ENCODE results near the gene MYOF.
A peak's percentile ranks its signal among the peaks of the same experiment; 100 is the strongest.
"Not testable (repeated sequence)": the region's sequence is repeated elsewhere in the genome, so short reads cannot be mapped to it uniquely, and the experiment has no call there.

MYOF gene

DNA sequence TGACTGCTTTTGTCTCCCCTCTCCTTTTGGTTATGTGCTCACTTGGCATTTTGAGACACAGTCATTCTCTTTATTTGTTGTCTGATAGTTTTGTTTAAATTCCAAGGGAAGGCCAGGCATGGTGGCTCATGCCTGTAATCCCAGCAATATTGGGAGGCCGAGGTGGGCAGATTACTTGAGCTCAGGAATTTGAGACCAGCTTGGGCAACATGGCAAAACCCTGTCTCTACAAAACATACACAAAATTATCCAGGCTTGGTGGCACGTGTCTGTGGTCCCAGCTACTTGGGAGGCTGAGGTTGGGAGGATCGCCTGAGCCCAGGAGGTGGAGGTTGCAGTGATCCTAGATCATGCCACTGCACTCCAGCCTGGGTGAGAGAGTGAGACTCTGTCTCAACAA is 167.5 kb downstream of the MYOF start:
- H3K4me3 ChIP-seq (ENCODE audit: low read depth, low read length); H3K36me3 ChIP-seq (ENCODE audit: control insufficient read depth, insufficient read depth, low read length); H3K9me3 ChIP-seq (ENCODE audit: control insufficient read depth, insufficient read depth, low read length); H3K27me3 ChIP-seq (ENCODE audit: control insufficient read depth, insufficient read depth, low read length); H3K27ac ChIP-seq (ENCODE audit: low read depth, low read length); H3K9ac ChIP-seq (ENCODE audit: low read depth, low read length); H3K4me1 ChIP-seq (ENCODE audit: control insufficient read depth, insufficient read depth, low read length): not testable (repeated sequence)

DNA sequence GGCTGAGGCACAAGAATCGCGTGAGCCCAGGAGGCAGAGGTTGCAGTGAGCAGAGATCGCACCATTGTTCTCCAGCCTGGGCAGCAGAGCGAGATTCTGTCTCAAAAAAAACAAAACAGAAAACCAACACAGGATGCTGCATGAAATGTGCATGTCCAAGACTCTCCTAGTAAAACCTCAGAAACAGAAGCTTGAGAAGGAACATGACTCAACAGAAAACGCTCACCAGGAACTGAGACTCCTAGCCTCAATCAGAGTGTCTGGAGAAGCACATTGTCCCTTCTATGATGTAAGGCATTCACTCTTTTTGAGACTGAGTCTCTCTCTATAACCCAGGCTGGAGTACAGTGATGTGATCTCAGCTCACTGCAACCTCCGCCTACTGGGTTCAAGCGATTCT is 168.3 kb downstream of the MYOF start:
- Histone ChIP-seq H3K4me1 (ENCODE audit: control insufficient read depth, insufficient read depth, low read length) (no peaks in the 10 kb centered on the region), H3K27ac (ENCODE audit: low read depth, low read length) (no peak overlapping the region), H3K9ac (ENCODE audit: low read depth, low read length) (no peak overlapping the region), H3K4me3 (ENCODE audit: low read depth, low read length) (no peak overlapping the region), H3K9me3 (ENCODE audit: control insufficient read depth, insufficient read depth, low read length) (no peaks in the 10 kb centered on the region), H3K27me3 (ENCODE audit: control insufficient read depth, insufficient read depth, low read length) (no peaks in the 10 kb centered on the region), H3K36me3 (ENCODE audit: control insufficient read depth, insufficient read depth, low read length) (no peaks in the 10 kb centered on the region)

DNA sequence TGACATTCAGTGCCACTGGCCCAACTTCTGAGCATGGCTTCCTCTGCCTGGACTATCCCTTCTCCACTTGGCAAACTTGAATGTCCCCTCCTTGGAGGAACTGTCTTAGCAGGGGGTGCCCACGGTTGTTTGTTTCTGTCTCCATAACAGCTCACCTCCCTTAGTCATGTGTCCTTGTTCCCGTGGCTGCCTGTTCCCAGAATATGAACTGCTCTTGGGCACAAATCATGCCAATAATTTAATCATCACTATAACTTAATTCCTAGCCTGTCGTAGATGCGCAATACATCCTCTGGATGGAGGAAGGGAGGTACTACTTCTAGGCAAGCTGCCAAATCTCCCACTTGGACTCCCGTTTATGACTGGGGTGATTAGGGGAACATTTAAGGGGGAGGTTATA is 173.1 kb downstream of the MYOF start:
- H3K27ac ChIP-seq (ENCODE audit: low read depth, low read length) = no peak overlapping the region
- no peaks in the 10 kb centered on the region for H3K27me3 ChIP-seq (ENCODE audit: control insufficient read depth, insufficient read depth, low read length)
- H3K4me1 ChIP-seq (ENCODE audit: control insufficient read depth, insufficient read depth, low read length) = no peaks in the 10 kb centered on the region
- no peak overlapping the region for H3K4me3 ChIP-seq (ENCODE audit: low read depth, low read length)
- no peaks in the 10 kb centered on the region for H3K36me3 ChIP-seq (ENCODE audit: control insufficient read depth, insufficient read depth, low read length)
- no peaks in the 10 kb centered on the region for H3K9me3 ChIP-seq (ENCODE audit: control insufficient read depth, insufficient read depth, low read length)
- H3K9ac ChIP-seq (ENCODE audit: low read depth, low read length) = no peak overlapping the region

DNA sequence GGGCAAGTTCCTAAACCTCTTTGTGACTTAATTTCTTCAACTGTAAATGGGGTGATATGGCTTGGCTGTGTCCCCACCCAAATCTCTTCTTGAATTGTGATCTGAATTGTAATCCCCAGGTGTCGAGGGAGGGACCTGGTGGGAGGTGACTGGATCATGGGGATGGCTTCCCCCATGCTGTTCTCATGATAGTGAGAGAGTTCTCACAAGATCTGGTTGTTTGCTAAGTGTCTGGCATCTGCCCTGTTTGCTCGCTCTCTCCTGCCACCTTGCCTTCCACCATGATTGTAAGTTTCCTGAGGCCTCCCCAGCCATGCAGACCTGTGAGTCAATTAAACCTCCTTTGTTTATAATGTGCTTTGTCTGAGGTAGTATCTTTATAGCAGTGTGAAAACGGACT is 177.0 kb downstream of the MYOF start:
- no peak overlapping the region for H3K4me3 ChIP-seq (ENCODE audit: low read depth, low read length)
- H3K27ac ChIP-seq (ENCODE audit: low read depth, low read length) = no peak overlapping the region
- peaks cover 5% of the 10 kb centered on the region for H3K4me1 ChIP-seq (ENCODE audit: control insufficient read depth, insufficient read depth, low read length)
- no peaks in the 10 kb centered on the region for H3K27me3 ChIP-seq (ENCODE audit: control insufficient read depth, insufficient read depth, low read length)
- H3K36me3 ChIP-seq (ENCODE audit: control insufficient read depth, insufficient read depth, low read length) = no peaks in the 10 kb centered on the region
- H3K9ac ChIP-seq (ENCODE audit: low read depth, low read length) = no peak overlapping the region
- H3K9me3 ChIP-seq (ENCODE audit: control insufficient read depth, insufficient read depth, low read length) = no peaks in the 10 kb centered on the region

DNA sequence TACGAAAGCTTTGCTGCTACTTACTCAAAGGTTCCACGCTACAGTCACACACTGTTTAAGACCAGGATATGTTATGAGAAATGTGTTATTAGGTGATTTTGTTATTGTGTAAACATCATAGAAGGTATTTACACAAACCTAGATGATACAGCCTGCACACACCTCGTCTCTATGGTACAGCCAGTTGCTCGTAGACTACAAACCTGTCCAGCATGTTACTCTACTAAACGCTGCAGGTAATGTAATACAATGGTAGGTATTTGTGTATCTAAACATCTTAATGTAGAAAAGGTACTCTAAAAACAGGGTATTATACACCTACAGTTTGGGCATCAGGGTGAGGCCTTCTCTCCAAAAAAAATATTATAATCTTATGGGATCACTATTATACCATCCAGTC is 181.2 kb downstream of the MYOF start:
- H3K4me3 ChIP-seq (ENCODE audit: low read depth, low read length) = no peak overlapping the region
- H3K27ac ChIP-seq (ENCODE audit: low read depth, low read length) = no peak overlapping the region
- no peak overlapping the region for H3K9ac ChIP-seq (ENCODE audit: low read depth, low read length)
- H3K36me3 ChIP-seq (ENCODE audit: control insufficient read depth, insufficient read depth, low read length) = no peaks in the 10 kb centered on the region
- H3K4me1 ChIP-seq (ENCODE audit: control insufficient read depth, insufficient read depth, low read length) = peaks cover 15% of the 10 kb centered on the region
- no peaks in the 10 kb centered on the region for H3K27me3 ChIP-seq (ENCODE audit: control insufficient read depth, insufficient read depth, low read length)
- H3K9me3 ChIP-seq (ENCODE audit: control insufficient read depth, insufficient read depth, low read length) = no peaks in the 10 kb centered on the region

DNA sequence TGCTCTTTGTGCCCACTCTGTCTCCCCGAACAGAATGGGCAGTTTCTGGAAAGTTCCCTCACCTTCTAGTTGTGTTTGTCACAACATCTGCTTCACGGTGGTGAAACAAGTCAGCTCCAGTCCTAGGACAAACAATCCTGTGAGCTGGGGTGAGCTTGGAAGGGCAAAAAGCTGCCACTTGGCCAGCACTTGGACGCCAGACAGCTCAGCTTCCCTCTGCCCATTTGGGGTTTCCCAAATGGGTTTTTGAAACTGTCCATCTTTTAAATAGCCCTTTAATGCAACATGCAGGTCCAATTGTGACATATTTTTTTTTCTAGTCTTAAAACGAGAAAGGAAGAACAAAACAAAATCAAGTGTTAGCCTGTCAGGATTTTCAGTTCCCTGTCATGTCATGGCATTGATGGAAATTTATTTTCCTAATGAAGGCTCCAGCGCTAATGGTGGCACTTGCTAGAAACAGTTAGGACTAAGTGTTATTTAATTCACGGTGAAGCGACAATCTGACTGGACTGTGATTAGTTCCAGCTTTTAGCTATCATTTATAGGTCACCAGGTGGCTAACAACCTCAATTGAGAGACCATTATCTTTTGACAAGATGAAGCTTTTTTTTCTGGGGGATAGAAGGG is 181.7 kb downstream of the MYOF start:
- Histone ChIP-seq H3K27me3 (ENCODE audit: control insufficient read depth, insufficient read depth, low read length) (no peaks in the 10 kb centered on the region), H3K4me3 (ENCODE audit: low read depth, low read length) (no peak overlapping the region)

DNA sequence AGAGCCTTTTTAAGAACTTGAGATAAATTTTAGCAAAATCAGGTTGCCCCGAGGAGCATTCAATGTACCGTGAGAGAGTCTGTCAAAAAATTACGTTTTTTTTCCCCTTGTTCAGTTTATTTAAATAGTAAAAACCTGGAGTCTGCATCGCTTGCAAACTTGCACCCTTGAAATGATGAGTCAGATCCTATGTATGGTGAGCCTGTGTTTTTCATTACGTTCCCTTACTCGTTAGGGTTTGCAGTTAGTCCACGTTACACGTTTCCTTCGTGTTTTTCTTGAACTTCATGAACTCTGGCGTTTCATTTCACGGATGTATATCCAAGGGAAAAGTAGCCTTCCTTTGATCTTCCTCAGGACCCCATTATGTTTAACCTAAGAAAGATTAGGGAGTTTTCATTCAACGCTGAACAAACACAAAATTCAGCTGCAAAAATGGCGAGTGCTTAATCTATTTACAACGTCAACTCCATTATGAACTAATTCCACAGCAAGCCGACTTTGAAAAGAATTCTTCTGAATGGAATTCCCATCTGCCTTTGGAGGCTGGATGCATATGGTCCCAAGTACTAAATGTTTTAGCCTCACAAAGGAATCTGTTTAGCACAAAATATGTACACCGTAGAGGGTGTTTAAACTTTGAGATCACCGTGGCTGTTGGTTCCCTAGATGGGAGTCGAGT is 182.4 kb downstream of the MYOF start:
- Histone ChIP-seq H3K27ac (ENCODE audit: low read depth, low read length) (peak overlapping the region; percentile 1), H3K9ac (ENCODE audit: low read depth, low read length) (no peak overlapping the region; the same call in 1 of the 2 replicates), H3K4me3 (ENCODE audit: low read depth, low read length) (no peak overlapping the region), H3K4me1 (ENCODE audit: control insufficient read depth, insufficient read depth, low read length) (peaks cover 15% of the 10 kb centered on the region), H3K9me3 (ENCODE audit: control insufficient read depth, insufficient read depth, low read length) (no peaks in the 10 kb centered on the region), H3K27me3 (ENCODE audit: control insufficient read depth, insufficient read depth, low read length) (no peaks in the 10 kb centered on the region), H3K36me3 (ENCODE audit: control insufficient read depth, insufficient read depth, low read length) (no peaks in the 10 kb centered on the region)

More for the DNA sequence above, 181.7 kb downstream of the MYOF start:
- peaks cover 15% of the 10 kb centered on the region for H3K4me1 ChIP-seq (ENCODE audit: control insufficient read depth, insufficient read depth, low read length)
- H3K9ac ChIP-seq (ENCODE audit: low read depth, low read length) = no peak overlapping the region
- peak overlapping the region; percentile 1 for H3K27ac ChIP-seq (ENCODE audit: low read depth, low read length)
- H3K36me3 ChIP-seq (ENCODE audit: control insufficient read depth, insufficient read depth, low read length) = no peaks in the 10 kb centered on the region
- no peaks in the 10 kb centered on the region for H3K9me3 ChIP-seq (ENCODE audit: control insufficient read depth, insufficient read depth, low read length)

DNA sequence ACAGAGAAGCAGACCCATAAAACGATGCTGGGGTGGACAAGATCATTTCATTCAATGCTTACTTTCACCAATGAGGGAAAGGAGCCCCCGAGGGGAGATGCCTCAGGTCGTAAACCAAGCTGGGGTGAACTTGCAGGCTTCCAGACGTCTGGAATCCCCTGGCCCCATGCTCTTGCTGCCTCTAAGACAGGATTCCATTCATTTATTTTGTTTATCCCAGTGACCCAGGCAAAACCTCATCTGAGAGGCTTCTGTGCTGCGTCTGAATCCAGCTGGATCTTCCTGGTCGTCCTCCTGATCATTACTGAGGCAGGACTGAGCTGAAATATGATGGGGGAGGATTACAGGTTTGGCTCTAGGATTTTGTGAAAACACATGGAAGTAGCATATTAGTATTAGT is 182.9 kb downstream of the MYOF start:
- H3K27me3 ChIP-seq (ENCODE audit: control insufficient read depth, insufficient read depth, low read length) = no peaks in the 10 kb centered on the region
- H3K4me3 ChIP-seq (ENCODE audit: low read depth, low read length) = no peak overlapping the region
- no peaks in the 10 kb centered on the region for H3K9me3 ChIP-seq (ENCODE audit: control insufficient read depth, insufficient read depth, low read length)
- H3K27ac ChIP-seq (ENCODE audit: low read depth, low read length) = no peak overlapping the region
- H3K9ac ChIP-seq (ENCODE audit: low read depth, low read length) = no peak overlapping the region
- H3K4me1 ChIP-seq (ENCODE audit: control insufficient read depth, insufficient read depth, low read length) = peaks cover 15% of the 10 kb centered on the region
- no peaks in the 10 kb centered on the region for H3K36me3 ChIP-seq (ENCODE audit: control insufficient read depth, insufficient read depth, low read length)

DNA sequence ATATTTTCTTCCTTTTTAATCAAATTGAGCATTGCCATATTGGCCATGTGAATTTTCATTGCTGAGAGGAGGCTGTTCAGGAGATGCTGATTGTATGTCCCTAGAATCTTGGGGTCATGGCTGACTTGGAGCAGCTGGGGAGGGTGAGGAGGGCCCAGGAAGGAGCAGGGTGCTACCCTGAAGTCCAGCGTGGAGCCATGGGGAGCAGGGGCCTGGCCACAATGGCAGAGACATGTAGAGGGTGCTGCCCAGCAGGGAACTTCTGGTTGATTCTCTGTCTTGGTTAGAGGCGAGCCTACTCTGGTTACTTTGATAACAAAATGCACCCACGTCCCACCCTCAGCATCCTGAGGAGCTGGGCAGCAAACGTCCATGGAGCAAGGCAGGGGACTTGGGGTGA is 186.0 kb downstream of the MYOF start:
- Histone ChIP-seq H3K27me3 (ENCODE audit: control insufficient read depth, insufficient read depth, low read length) (no peaks in the 10 kb centered on the region), H3K4me3 (ENCODE audit: low read depth, low read length) (no peak overlapping the region), H3K27ac (ENCODE audit: low read depth, low read length) (no peak overlapping the region), H3K4me1 (ENCODE audit: control insufficient read depth, insufficient read depth, low read length) (peaks cover 15% of the 10 kb centered on the region), H3K9ac (ENCODE audit: low read depth, low read length) (no peak overlapping the region), H3K36me3 (ENCODE audit: control insufficient read depth, insufficient read depth, low read length) (no peaks in the 10 kb centered on the region), H3K9me3 (ENCODE audit: control insufficient read depth, insufficient read depth, low read length) (no peaks in the 10 kb centered on the region)

DNA sequence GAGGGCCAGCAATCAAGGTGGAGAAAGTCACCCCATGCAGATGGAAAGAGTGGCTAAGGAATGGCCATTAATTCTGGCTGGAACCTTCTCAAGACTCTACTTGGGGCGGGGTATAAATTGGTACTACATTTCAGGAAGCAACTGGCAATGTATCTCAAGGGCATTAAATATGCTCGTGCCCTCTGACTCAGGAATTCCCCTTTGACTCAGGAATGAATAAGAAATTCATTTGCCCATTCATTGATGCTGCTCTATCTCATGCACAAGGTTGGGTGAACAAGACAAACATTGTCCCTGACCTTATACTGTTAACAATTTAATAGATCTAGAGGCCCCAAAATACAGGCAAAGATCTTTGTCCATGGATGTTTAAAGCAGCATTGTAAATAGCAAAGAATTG is 188.1 kb downstream of the MYOF start:
- Histone ChIP-seq H3K4me3 (ENCODE audit: low read depth, low read length) (no peak overlapping the region), H3K27me3 (ENCODE audit: control insufficient read depth, insufficient read depth, low read length) (no peaks in the 10 kb centered on the region), H3K9ac (ENCODE audit: low read depth, low read length) (no peak overlapping the region), H3K36me3 (ENCODE audit: control insufficient read depth, insufficient read depth, low read length) (no peaks in the 10 kb centered on the region), H3K27ac (ENCODE audit: low read depth, low read length) (no peak overlapping the region), H3K4me1 (ENCODE audit: control insufficient read depth, insufficient read depth, low read length) (no peaks in the 10 kb centered on the region), H3K9me3 (ENCODE audit: control insufficient read depth, insufficient read depth, low read length) (no peaks in the 10 kb centered on the region)

DNA sequence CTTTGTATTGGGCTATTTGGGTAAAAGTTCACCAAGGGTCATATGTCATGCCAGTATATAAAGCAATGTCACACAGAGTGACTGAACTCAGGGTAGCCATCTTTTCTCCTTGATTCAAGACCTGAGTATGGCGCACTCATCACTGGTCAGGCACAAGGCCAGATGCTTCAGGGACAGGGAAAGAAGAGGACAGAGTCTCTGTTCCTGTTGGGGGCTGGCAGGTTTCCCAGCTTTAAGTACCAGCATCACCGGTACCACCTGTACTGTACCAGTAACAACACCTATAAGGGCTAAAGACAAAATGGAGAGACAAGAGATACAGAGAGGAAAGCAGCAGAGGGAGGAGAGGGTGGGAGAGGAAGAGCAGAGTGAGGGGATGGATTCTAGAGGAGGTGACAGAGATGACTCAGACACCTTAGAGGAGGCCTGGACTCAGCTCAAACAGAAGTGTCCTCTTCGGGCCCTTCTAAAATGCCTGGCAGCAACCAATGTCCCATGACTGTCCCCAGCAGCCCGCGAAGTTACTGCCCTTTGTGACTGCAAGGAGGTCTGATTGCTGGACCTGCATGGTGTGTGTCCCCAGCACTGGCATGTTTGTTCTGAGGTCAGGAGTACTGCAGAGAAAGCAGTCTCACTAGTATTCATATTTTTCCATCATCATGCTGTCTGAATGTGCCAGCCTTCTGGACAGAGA is 191.3 kb downstream of the MYOF start:
- H3K4me3 ChIP-seq (ENCODE audit: low read depth, low read length) = no peak overlapping the region
- H3K9me3 ChIP-seq (ENCODE audit: control insufficient read depth, insufficient read depth, low read length) = no peaks in the 10 kb centered on the region
- no peaks in the 10 kb centered on the region for H3K36me3 ChIP-seq (ENCODE audit: control insufficient read depth, insufficient read depth, low read length)
- no peaks in the 10 kb centered on the region for H3K27me3 ChIP-seq (ENCODE audit: control insufficient read depth, insufficient read depth, low read length)
- no peak overlapping the region for H3K27ac ChIP-seq (ENCODE audit: low read depth, low read length)
- no peak overlapping the region for H3K9ac ChIP-seq (ENCODE audit: low read depth, low read length)
- H3K4me1 ChIP-seq (ENCODE audit: control insufficient read depth, insufficient read depth, low read length) = peaks cover 5% of the 10 kb centered on the region
